H4 (cell line): ENCODE results near the gene SMIM29. TPM values are rescaled to one million over a fixed set of nuclear protein-coding genes. Genes with fewer than 3 reads are reported as not detected.
"Not testable (repeated sequence)": the region's sequence is repeated elsewhere in the genome, so short reads cannot be mapped to it uniquely, and the experiment has no call there.

Experiments used
- DNase-seq: peaks from one replicate; pipeline ENCODE4 v3.0.0-alpha.2; 2015; ENCODE audit warnings: low spot score
- total RNA-seq: library from RNA; depleted of rRNA; stranded (reverse); fragments of >200 nt; shearing (Covaris generic); gene quantifications from 2 replicates; pipeline ENCODE4 v1.2.3, GENCODE V29; 2014

SMIM29 gene
- total RNA-seq, 1 experiment from 2014 or later, result 46.4 TPM

GRCh38 chr6:34269132-34269531, 20.3 kb upstream of the SMIM29 start:
- DNase-seq, result not testable (repeated sequence)

- DNase-seq, result no peak
Observed at GRCh38 chr6:34267746-34268145, 18.9 kb upstream of the SMIM29 start.

- DNase-seq, result not testable (repeated sequence)
Observed at GRCh38 chr6:34263484-34263883, 14.7 kb upstream of the SMIM29 start.

GRCh38 chr6:34260576-34261267, 11.9 kb upstream of the SMIM29 start:
- DNase-seq, result no peak

- no peak for DNase-seq
Observed at GRCh38 chr6:34259529-34260069, 10.8 kb upstream of the SMIM29 start.

- DNase-seq, result not testable (repeated sequence)
Observed at GRCh38 chr6:34252395-34252794, 3.6 kb upstream of the SMIM29 start.

GRCh38 chr6:34249469-34250261, 859 bp upstream of the SMIM29 start:
- no peak for DNase-seq

GRCh38 chr6:34248198-34248726, 544 bp downstream of the SMIM29 start:
- no peak for DNase-seq

GRCh38 chr6:34247481-34248197, 1.2 kb downstream of the SMIM29 start:
- DNase-seq, result no peak

- DNase-seq, result peak; percentile 63
Observed at GRCh38 chr6:34246563-34247391, 2.0 kb downstream of the SMIM29 start.

GRCh38 chr6:34246249-34246562, 2.6 kb downstream of the SMIM29 start:
- no peak for DNase-seq

GRCh38 chr6:34245761-34246140, 3.1 kb downstream of the SMIM29 start:
- DNase-seq, result not testable (repeated sequence)

GRCh38 chr6:34245032-34245760, 3.6 kb downstream of the SMIM29 start:
- not testable (repeated sequence) for DNase-seq

GRCh38 chr6:34243901-34244884, 4.6 kb downstream of the SMIM29 start:
- DNase-seq, result peak; percentile 91

GRCh38 chr6:34243131-34243771, 5.6 kb downstream of the SMIM29 start:
- DNase-seq, result no peak

- DNase-seq, result no peak
Observed at GRCh38 chr6:34242252-34243130, 6.3 kb downstream of the SMIM29 start.

GRCh38 chr6:34241351-34242215, 7.2 kb downstream of the SMIM29 start:
- DNase-seq, result no peak
